ENCODE data around the gene ZNF792. TPM values are rescaled to one million over a fixed set of nuclear protein-coding genes. Genes with fewer than 3 reads are reported as not detected.

The ZNF792 gene
- polyA plus RNA-seq, 1 of the 3 experiments (the other 2 are of a cell fraction) = 1.5 TPM

DNA sequence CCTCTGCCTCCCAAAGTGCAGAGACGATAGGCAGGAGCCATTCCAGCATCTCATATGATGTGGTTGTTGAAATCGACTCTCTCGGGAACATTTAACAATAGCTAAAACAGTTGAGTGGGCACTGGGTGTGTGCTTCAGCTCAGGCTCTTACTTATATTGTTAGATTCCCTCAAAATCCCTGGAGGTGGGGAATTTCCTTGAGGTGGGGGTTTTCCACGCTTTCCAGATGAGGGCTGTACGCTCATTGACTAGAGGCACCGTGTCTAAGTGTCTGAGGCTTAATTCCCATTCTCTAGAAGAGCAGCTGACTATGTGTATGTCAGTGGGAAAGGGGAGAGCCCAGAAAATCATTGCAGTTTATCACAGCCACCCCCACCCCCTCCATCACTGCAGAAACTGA lies 25.3 kb upstream of the ZNF792 start:
- Histone ChIP-seq H3K9me3 (no peaks in the 10 kb centered on the region), H3F3A (replicated peaks; ENCODE audit: insufficient read depth) (no peaks in the 10 kb centered on the region), H3K9ac (no peak overlapping the region), H3K79me2 (ENCODE audit: insufficient read depth) (no peaks in the 10 kb centered on the region), H4K20me1 (ENCODE audit: insufficient read depth) (no peaks in the 10 kb centered on the region), H3K4me3 (ENCODE audit: low read depth in 2 of 2, low read length in 1 of 2) (no peak overlapping the region), H3K27ac (ENCODE audit: low read depth in 2 of 2, low read length in 1 of 2) (no peak overlapping the region), H3K27me3 (ENCODE audit: insufficient read depth) (no peaks in the 10 kb centered on the region), H2AFZ (ENCODE audit: low read depth) (no peak overlapping the region), H3K9me2 (no peaks in the 10 kb centered on the region), H3K4me1 (ENCODE audit: control insufficient read depth in 1 of 2, insufficient read depth in 2 of 2, low read depth in 1 of 2, low read length in 1 of 2) (peaks cover 0 to 4% of the 10 kb centered on the region in 2 experiments; a peak in 1 of 4 replicates), H3K36me3 (replicated peaks in 1 of 2; ENCODE audit: control insufficient read depth in 1 of 2, insufficient read depth in 2 of 2, low read length in 1 of 2) (no peaks in the 10 kb centered on the region), H3K4me2 (no peak overlapping the region)
- POLR2A ChIA-PET = no interaction called here
- no peak for DNase-seq
- WGBS (ENCODE audit: low lambda C conversion rate) = 63% methylated on average over 6 of the region's 6 CpGs
- CTCF ChIA-PET = interaction anchor here (0.8 to 6.3 kb wide), 3 partner anchors 17 to 55 kb away, joined by 3 to 24 read pairs (median 4); no protein-coding TSS in a partner anchor
- no peak for TF ChIP-seq TCF12 (IDR thresholded peaks at IDR 0.05)
- no peak for TF ChIP-seq RCOR1 (IDR thresholded peaks at IDR 0.05; ENCODE audit: low read length)

DNA sequence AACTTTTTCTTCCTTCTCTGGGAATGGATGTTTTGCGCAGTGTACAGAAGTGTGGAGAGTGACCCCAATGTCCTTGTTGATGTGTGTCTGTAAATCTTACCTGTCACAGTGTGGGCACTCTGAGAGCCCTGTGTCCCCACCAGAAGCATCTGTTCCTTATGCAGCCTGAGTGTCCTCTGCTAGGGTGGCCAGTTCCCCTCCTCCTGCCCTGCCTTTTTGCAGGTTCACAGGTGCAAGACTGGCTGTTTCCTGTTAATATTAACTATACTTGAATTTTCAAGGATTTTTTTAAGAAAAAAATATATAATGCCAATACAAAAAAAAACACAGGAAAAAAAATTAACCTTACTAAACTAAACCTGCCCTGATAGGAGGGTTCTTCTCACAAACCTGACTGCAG lies 24.1 kb upstream of the ZNF792 start:
- CTCF ChIA-PET = interaction anchor here (6.3 kb wide), 1 partner anchor 15 kb away, joined by 24 read pairs; no protein-coding TSS in a partner anchor
- Histone ChIP-seq H4K20me1 (ENCODE audit: insufficient read depth) (no peaks in the 10 kb centered on the region), H3K9me2 (no peaks in the 10 kb centered on the region), H3K4me3 (ENCODE audit: low read depth in 2 of 2, low read length in 1 of 2) (no peak overlapping the region), H3K36me3 (replicated peaks in 1 of 2; ENCODE audit: control insufficient read depth in 1 of 2, insufficient read depth in 2 of 2, low read length in 1 of 2) (no peaks in the 10 kb centered on the region), H3K27ac (ENCODE audit: low read depth in 2 of 2, low read length in 1 of 2) (no peak overlapping the region), H3K79me2 (ENCODE audit: insufficient read depth) (no peaks in the 10 kb centered on the region), H3K4me2 (no peak overlapping the region), H3K4me1 (ENCODE audit: control insufficient read depth in 1 of 2, insufficient read depth in 2 of 2, low read depth in 1 of 2, low read length in 1 of 2) (peaks cover 0 to 4% of the 10 kb centered on the region in 2 experiments; a peak in 1 of 4 replicates), H3K9me3 (no peaks in the 10 kb centered on the region), H3F3A (replicated peaks; ENCODE audit: insufficient read depth) (no peaks in the 10 kb centered on the region), H2AFZ (ENCODE audit: low read depth) (no peak overlapping the region), H3K9ac (no peak overlapping the region), H3K27me3 (ENCODE audit: insufficient read depth) (no peaks in the 10 kb centered on the region)
- POLR2A ChIA-PET = interaction anchor here (0.5 kb wide), 1 partner anchor 17 kb away, joined by 3 read pairs; no protein-coding TSS in a partner anchor
- no peak for DNase-seq
- TF ChIP-seq, protein P1, sequence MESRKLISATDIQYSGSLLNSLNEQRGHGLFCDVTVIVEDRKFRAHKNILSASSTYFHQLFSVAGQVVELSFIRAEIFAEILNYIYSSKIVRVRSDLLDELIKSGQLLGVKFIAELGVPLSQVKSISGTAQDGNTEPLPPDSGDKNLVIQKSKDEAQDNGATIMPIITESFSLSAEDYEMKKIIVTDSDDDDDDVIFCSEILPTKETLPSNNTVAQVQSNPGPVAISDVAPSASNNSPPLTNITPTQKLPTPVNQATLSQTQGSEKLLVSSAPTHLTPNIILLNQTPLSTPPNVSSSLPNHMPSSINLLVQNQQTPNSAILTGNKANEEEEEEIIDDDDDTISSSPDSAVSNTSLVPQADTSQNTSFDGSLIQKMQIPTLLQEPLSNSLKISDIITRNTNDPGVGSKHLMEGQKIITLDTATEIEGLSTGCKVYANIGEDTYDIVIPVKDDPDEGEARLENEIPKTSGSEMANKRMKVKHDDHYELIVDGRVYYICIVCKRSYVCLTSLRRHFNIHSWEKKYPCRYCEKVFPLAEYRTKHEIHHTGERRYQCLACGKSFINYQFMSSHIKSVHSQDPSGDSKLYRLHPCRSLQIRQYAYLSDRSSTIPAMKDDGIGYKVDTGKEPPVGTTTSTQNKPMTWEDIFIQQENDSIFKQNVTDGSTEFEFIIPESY (IDR thresholded peaks at IDR 0.05; ENCODE audit: borderline replicate concordance, low read depth) = no peak
- TF ChIP-seq YY1 (IDR thresholded peaks at IDR 0.05; ENCODE audit: low read depth) (no peak), SIN3A (IDR thresholded peaks at IDR 0.05; ENCODE audit: borderline replicate concordance, low read depth, low read length) (no peak), RXRA (IDR thresholded peaks at IDR 0.05; ENCODE audit: borderline replicate concordance, low read depth) (no peak), JUND (IDR thresholded peaks at IDR 0.05) (no peak), FOXJ3 (CRISPR knock-in tag; IDR thresholded peaks at IDR 0.05) (no peak), RCOR1 (IDR thresholded peaks at IDR 0.05; ENCODE audit: low read length) (no peak), GATA2 (CRISPR knock-in tag; IDR thresholded peaks at IDR 0.05) (no peak), MXI1 (IDR thresholded peaks at IDR 0.05; ENCODE audit: low read depth, low read length) (no peak), RAD21 (IDR thresholded peaks at IDR 0.05; ENCODE audit: low read length) (no peak), CHD2 (IDR thresholded peaks at IDR 0.05; ENCODE audit: low read length, partially characterized antibody) (no peak), MEF2A (IDR thresholded peaks at IDR 0.05; ENCODE audit: borderline replicate concordance, low read depth) (no peak), FOSL2 (IDR thresholded peaks at IDR 0.05; ENCODE audit: borderline replicate concordance, low read depth) (no peak), NRF1 (IDR thresholded peaks at IDR 0.05; ENCODE audit: low read depth, low read length) (no peak)
- TF ChIP-seq, protein P2, sequence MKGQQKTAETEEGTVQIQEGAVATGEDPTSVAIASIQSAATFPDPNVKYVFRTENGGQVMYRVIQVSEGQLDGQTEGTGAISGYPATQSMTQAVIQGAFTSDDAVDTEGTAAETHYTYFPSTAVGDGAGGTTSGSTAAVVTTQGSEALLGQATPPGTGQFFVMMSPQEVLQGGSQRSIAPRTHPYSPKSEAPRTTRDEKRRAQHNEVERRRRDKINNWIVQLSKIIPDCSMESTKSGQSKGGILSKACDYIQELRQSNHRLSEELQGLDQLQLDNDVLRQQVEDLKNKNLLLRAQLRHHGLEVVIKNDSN (IDR thresholded peaks at IDR 0.05; ENCODE audit: borderline replicate concordance, low read depth) = no peak
- TF ChIP-seq, protein P3, sequence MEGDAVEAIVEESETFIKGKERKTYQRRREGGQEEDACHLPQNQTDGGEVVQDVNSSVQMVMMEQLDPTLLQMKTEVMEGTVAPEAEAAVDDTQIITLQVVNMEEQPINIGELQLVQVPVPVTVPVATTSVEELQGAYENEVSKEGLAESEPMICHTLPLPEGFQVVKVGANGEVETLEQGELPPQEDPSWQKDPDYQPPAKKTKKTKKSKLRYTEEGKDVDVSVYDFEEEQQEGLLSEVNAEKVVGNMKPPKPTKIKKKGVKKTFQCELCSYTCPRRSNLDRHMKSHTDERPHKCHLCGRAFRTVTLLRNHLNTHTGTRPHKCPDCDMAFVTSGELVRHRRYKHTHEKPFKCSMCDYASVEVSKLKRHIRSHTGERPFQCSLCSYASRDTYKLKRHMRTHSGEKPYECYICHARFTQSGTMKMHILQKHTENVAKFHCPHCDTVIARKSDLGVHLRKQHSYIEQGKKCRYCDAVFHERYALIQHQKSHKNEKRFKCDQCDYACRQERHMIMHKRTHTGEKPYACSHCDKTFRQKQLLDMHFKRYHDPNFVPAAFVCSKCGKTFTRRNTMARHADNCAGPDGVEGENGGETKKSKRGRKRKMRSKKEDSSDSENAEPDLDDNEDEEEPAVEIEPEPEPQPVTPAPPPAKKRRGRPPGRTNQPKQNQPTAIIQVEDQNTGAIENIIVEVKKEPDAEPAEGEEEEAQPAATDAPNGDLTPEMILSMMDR (IDR thresholded peaks at IDR 0.05) = no peak
- TF ChIP-seq, protein P4, sequence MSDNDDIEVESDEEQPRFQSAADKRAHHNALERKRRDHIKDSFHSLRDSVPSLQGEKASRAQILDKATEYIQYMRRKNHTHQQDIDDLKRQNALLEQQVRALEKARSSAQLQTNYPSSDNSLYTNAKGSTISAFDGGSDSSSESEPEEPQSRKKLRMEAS (IDR thresholded peaks at IDR 0.05; ENCODE audit: low read depth) = no peak
- TF ChIP-seq, protein P5, sequence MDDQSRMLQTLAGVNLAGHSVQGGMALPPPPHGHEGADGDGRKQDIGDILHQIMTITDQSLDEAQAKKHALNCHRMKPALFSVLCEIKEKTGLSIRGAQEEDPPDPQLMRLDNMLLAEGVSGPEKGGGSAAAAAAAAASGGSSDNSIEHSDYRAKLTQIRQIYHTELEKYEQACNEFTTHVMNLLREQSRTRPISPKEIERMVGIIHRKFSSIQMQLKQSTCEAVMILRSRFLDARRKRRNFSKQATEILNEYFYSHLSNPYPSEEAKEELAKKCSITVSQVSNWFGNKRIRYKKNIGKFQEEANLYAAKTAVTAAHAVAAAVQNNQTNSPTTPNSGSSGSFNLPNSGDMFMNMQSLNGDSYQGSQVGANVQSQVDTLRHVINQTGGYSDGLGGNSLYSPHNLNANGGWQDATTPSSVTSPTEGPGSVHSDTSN (IDR thresholded peaks at IDR 0.05) = no peak
- TF ChIP-seq, protein P6, sequence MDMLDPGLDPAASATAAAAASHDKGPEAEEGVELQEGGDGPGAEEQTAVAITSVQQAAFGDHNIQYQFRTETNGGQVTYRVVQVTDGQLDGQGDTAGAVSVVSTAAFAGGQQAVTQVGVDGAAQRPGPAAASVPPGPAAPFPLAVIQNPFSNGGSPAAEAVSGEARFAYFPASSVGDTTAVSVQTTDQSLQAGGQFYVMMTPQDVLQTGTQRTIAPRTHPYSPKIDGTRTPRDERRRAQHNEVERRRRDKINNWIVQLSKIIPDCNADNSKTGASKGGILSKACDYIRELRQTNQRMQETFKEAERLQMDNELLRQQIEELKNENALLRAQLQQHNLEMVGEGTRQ (IDR thresholded peaks at IDR 0.05; ENCODE audit: borderline replicate concordance, low read depth, low read length) = no peak
- WGBS (ENCODE audit: low lambda C conversion rate) = 92% methylated on average over 1 of the region's 1 CpG

All from SK-N-SH (cell line).